Measurements from ENCODE around the gene TMEM53. TPM values are rescaled to one million over a fixed set of nuclear protein-coding genes. Genes with fewer than 3 reads are reported as not detected.

Gene TMEM53
- total RNA-seq, 2 donors from 2014 or later = 2.6 to 2.8 TPM

DNA sequence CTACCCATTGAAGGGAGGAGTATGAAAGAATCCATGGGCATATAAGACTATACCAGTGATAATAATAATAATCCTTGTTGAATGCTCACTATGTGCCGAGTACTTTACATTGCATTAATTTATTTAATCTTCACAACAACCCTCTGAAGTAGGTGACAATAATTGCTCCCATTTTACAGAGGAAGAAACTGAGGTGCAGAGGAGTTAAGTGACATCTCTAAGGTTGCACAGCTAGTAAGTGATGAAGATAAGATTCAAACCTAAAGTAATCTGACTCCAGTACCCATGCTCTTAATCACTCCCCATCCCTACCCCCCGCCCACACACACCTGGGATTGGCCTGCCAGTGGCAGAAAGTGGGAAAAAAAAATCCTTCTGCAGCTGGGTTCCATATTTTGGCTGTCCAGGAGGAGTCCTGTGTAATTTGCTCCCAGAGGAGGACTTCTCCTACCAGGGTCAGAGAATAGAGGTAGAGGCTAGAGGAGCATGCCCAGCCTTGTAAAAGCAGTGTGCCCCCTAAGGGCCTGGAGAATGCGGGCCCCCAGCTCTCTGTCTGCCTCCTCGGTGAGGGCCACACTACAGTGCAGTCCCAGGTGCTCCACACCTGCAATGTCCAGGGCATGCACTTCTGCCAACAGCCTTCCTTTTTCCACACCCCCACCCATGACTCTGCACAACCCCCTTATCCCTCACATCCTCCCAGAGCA is 57.8 kb downstream of the TMEM53 start:
- H3K9me3 ChIP-seq (ENCODE audit: control insufficient read depth, low read length, poor library complexity, severe bottlenecking) = no peaks in the 10 kb centered on the region
- Mint-ChIP-seq H3K27ac (no peak overlapping the region), H3K36me3 (ENCODE audit: low read depth) (no peaks in the 10 kb centered on the region), H3K4me1 (peaks cover 2% of the 10 kb centered on the region), H3K27me3 (peaks cover 11% of the 10 kb centered on the region), H3K4me3 (no peak overlapping the region)
- ATAC-seq = no peak
- no peak for DNase-seq

DNA sequence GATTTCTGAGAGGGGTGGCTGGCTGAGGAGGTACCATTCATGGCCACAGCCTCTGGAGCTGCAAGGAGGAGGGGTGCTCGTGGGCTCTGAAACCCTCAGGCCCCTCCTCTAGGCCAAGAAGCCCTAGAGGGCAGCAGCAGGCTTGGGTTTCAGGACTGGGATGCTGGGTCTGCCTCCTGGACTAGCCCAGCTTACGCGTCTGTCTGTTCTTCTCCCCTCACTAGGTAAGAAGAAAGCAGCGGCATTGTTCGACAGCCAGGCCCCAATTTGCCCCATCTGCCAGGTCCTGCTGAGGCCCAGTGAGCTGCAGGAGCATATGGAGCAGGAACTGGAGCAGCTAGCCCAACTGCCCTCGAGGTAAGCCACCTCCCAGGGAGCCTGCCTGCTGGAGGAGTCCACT is 60.3 kb downstream of the TMEM53 start:
- Mint-ChIP-seq H3K27me3 (peaks cover 22% of the 10 kb centered on the region), H3K36me3 (ENCODE audit: low read depth) (no peaks in the 10 kb centered on the region), H3K4me3 (no peak overlapping the region), H3K27ac (no peak overlapping the region), H3K4me1 (peaks cover 2% of the 10 kb centered on the region)
- no peaks in the 10 kb centered on the region for H3K9me3 ChIP-seq (ENCODE audit: control insufficient read depth, low read length, poor library complexity, severe bottlenecking)
- ATAC-seq = no peak
- DNase-seq = no peak

- H3K9me3 ChIP-seq (ENCODE audit: control insufficient read depth, low read length, poor library complexity, severe bottlenecking) = no peaks in the 10 kb centered on the region
- H3K4me1 Mint-ChIP-seq = peaks cover 2% of the 10 kb centered on the region
- H3K27me3 Mint-ChIP-seq = peaks cover 38% of the 10 kb centered on the region
- no peak for DNase-seq
- H3K4me3 Mint-ChIP-seq = no peak overlapping the region
- no peak overlapping the region for H3K27ac Mint-ChIP-seq
- peaks cover 2% of the 10 kb centered on the region for H3K36me3 Mint-ChIP-seq (ENCODE audit: low read depth)
- ATAC-seq = no peak
Measured at GRCh38 chr1:44611866-44612265, 62.4 kb downstream of the TMEM53 start.

- Mint-ChIP-seq H3K27me3 (peaks cover 40% of the 10 kb centered on the region), H3K27ac (no peak overlapping the region), H3K4me3 (no peak overlapping the region), H3K36me3 (ENCODE audit: low read depth) (peaks cover 2% of the 10 kb centered on the region), H3K4me1 (peaks cover 2% of the 10 kb centered on the region)
- no peak for ATAC-seq
- H3K9me3 ChIP-seq (ENCODE audit: control insufficient read depth, low read length, poor library complexity, severe bottlenecking) = no peaks in the 10 kb centered on the region
- DNase-seq = no peak
Measured at GRCh38 chr1:44611419-44611818, 62.9 kb downstream of the TMEM53 start.

DNA sequence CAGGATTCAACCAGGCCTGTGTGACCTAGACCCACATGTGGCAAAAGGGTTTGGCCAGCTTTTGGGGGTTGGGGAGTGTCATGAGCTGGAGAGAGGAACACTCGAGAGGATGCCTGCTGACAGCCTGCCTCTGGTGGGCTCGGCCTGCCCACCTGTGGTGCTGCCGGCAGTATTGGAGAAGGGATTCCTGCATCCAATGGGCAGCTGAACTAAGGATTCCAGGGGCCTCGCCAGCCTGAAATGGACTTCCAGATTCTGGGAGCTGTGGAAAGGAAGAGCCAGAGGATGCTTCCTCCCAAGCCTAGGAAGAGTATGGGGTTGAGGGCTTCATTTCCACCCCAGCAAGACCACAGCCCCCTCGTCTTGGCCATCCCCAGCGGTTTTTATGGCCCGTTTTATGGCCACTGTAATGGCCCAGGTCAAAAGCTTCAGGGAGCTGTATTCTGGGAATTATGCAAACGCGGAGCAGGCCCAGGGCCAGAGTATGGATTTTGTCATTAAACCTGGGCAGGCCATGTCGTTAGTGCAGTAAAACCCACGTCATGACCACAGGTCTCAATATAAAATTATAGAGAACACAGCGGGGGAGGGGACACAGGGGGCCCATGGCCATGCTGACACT is 63.6 kb downstream of the TMEM53 start:
- peaks cover 2% of the 10 kb centered on the region for H3K4me1 Mint-ChIP-seq
- no peaks in the 10 kb centered on the region for H3K9me3 ChIP-seq (ENCODE audit: control insufficient read depth, low read length, poor library complexity, severe bottlenecking)
- peaks cover 2% of the 10 kb centered on the region for H3K36me3 Mint-ChIP-seq (ENCODE audit: low read depth)
- H3K27ac Mint-ChIP-seq = no peak overlapping the region
- H3K27me3 Mint-ChIP-seq = peaks cover 40% of the 10 kb centered on the region
- no peak overlapping the region for H3K4me3 Mint-ChIP-seq
- ATAC-seq (no peak), DNase-seq (no peak)

- Mint-ChIP-seq H3K27ac (no peak overlapping the region), H3K36me3 (ENCODE audit: low read depth) (peaks cover 2% of the 10 kb centered on the region)
- ATAC-seq = no peak
Measured at GRCh38 chr1:44609768-44610526, 64.3 kb downstream of the TMEM53 start.

GRCh38 chr1:44609412-44609767 is 64.9 kb downstream of the TMEM53 start:
- ATAC-seq (no peak), DNase-seq (no peak)
- Mint-ChIP-seq H3K36me3 (ENCODE audit: low read depth) (peaks cover 2% of the 10 kb centered on the region), H3K27me3 (peaks cover 44% of the 10 kb centered on the region), H3K4me3 (no peak overlapping the region), H3K27ac (no peak overlapping the region), H3K4me1 (peaks cover 2% of the 10 kb centered on the region)
- H3K9me3 ChIP-seq (ENCODE audit: control insufficient read depth, low read length, poor library complexity, severe bottlenecking) = no peaks in the 10 kb centered on the region

More at GRCh38 chr1:44609768-44610526, 64.3 kb downstream of the TMEM53 start:
- Mint-ChIP-seq H3K4me3 (no peak overlapping the region), H3K27me3 (peaks cover 40% of the 10 kb centered on the region), H3K4me1 (peaks cover 2% of the 10 kb centered on the region)
- no peaks in the 10 kb centered on the region for H3K9me3 ChIP-seq (ENCODE audit: control insufficient read depth, low read length, poor library complexity, severe bottlenecking)
- no peak for DNase-seq

DNA sequence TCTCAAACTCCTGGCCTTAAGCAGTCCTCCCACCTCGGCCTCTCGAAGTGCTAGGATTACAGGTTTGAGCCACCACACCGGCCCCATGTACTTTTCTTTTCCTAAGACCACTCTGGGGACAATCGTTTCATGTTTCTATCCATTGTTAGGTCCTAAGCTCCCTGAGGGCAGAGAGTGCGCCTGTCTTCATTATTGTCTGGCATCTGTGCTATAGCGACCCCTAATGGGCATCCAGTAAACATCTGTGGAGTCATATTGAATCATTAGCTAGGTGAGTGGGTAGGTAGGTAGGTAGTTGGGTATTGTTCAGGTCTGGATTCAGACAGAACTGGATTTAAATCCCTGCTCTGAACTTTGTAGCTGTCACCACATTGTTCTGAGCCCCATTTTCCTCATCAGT is 66.1 kb downstream of the TMEM53 start:
- H3K4me1 Mint-ChIP-seq = peaks cover 2% of the 10 kb centered on the region
- H3K4me3 Mint-ChIP-seq = no peak overlapping the region
- H3K27ac Mint-ChIP-seq = no peak overlapping the region
- peaks cover 52% of the 10 kb centered on the region for H3K27me3 Mint-ChIP-seq
- H3K36me3 Mint-ChIP-seq (ENCODE audit: low read depth) = peaks cover 6% of the 10 kb centered on the region
- H3K9me3 ChIP-seq (ENCODE audit: control insufficient read depth, low read length, poor library complexity, severe bottlenecking) = no peaks in the 10 kb centered on the region
- DNase-seq (no peak), ATAC-seq (no peak)

DNA sequence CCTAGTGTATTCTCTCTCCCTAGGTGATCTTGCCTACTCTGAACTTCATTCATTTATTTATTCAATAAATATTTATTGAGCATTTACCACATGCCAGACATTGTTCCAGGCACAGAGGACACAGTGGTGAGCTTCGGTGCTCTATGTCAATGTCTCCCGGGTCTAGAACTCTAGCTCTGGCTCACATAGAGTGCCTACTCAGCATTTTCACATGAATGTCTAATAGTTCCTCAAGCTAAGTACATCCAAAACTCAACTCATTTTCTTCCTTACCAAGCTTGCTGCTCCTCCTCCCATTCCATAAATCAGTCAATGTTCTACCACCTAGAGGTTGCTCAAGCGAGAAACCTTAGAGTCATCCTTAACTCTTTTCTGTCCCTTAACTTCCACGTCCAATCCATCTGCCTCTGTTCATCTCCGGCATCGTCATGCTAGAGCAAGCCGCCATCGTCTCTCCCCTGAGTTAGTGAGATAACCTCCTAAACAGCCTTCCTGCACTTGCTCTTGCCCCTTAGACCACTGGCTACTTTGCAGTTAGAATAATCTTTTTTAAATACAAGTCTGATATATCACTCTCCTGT is 67.5 kb downstream of the TMEM53 start:
- no peak overlapping the region for H3K27ac Mint-ChIP-seq
- no peak overlapping the region for H3K4me3 Mint-ChIP-seq
- peaks cover 49% of the 10 kb centered on the region for H3K27me3 Mint-ChIP-seq
- H3K36me3 Mint-ChIP-seq (ENCODE audit: low read depth) = peaks cover 6% of the 10 kb centered on the region
- no peak for ATAC-seq
- no peaks in the 10 kb centered on the region for H3K4me1 Mint-ChIP-seq
- no peak for DNase-seq
- no peaks in the 10 kb centered on the region for H3K9me3 ChIP-seq (ENCODE audit: control insufficient read depth, low read length, poor library complexity, severe bottlenecking)

DNA sequence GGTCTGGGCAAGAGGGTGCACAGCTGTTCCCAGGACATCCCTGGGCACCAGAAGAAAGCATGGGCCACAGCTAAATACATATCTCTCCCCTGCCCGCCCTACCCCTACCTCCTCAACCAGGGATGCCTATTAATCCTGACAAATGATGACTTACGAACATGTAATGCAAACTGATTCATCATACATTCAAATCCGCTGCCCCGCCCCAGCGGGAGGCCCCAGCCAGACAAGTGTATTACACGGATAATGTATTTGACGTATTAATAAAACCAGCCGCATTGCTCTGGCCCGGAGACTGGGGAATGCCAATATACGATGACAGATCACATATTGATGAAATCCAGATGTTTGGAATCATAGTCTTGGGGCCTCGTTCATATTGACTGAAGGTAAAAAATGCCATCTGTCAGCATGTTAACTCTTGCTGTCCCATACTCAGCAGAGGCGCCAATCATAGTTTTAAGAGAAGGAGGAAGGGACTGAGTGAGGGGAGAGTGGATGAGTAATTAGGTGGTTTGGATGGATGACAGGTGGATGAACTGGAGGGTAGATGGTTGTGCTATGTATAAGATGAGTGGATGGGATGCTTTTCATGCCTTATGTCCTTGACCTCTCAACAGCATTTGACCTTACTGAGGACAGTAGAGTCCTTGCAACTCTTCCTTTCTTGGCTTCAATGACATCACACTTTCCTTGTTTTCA is 68.2 kb downstream of the TMEM53 start:
- H3K4me1 Mint-ChIP-seq = no peaks in the 10 kb centered on the region
- no peak overlapping the region for H3K4me3 Mint-ChIP-seq
- DNase-seq = no peak
- no peak for ATAC-seq
- peaks cover 41% of the 10 kb centered on the region for H3K27me3 Mint-ChIP-seq
- peaks cover 6% of the 10 kb centered on the region for H3K36me3 Mint-ChIP-seq (ENCODE audit: low read depth)
- no peak overlapping the region for H3K27ac Mint-ChIP-seq
- H3K9me3 ChIP-seq (ENCODE audit: control insufficient read depth, low read length, poor library complexity, severe bottlenecking) = no peaks in the 10 kb centered on the region

DNA sequence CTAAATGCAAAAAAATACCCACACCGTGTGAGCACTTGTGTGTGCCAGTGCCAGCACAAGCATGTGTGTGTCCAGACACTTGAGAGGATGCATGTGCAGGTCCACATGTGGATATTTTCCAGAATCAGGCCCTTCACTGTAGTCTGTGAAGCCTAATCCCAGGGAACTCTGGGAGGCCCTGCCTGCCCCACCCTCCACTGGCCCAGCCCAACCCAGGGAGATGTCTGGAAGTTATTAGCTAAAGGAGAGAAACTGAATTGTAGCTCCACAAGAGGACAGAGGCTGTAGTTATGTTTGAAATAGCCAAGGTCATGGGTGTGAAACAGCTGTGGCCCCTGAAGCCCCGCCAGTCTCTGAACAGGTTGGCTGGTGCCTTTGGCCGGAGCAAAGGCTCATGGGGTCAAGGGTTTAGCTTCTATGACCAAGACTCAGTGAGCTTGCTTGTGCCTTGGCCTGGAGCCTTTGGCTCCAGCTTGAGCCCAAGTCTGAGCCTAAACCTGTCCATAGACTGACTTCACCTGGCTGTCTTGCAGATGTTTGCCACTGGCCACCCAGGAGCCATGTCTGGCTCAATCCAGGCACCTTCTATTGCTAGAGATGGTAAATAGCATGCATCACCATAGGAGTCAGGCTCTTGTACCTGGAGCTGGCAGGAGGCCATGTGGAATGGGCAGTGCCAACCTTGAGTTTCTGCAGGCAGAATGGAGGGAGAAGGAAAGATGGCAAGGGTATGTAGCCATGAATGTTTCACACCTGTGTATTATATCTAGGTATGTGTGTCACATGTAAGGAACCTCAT is 69.9 kb downstream of the TMEM53 start:
- H3K4me3 Mint-ChIP-seq = no peak overlapping the region
- no peaks in the 10 kb centered on the region for H3K4me1 Mint-ChIP-seq
- peaks cover 6% of the 10 kb centered on the region for H3K36me3 Mint-ChIP-seq (ENCODE audit: low read depth)
- no peaks in the 10 kb centered on the region for H3K9me3 ChIP-seq (ENCODE audit: control insufficient read depth, low read length, poor library complexity, severe bottlenecking)
- no peak overlapping the region for H3K27ac Mint-ChIP-seq
- ATAC-seq (no peak), DNase-seq (no peak)
- peaks cover 39% of the 10 kb centered on the region for H3K27me3 Mint-ChIP-seq

DNA sequence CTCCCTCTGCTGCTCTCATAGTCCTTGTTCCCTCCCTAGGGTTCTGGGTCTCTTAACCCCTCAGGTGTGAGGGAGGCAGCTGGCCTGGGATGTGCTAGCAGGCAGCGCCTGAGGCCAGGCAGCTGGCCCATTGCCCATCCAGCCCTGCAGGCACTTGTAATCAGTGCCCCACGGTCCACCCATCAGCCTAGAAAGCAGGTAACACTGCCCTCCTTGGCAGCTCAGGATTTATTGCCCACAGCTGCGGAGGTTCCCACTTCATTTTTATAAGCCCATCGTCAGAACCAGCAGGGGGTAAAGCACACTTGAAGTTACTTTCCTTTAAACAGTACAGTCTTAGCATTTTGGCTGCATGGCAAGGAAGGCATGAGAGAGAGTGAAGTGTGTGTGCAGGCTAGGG is 70.6 kb downstream of the TMEM53 start:
- ATAC-seq = no peak
- no peaks in the 10 kb centered on the region for H3K9me3 ChIP-seq (ENCODE audit: control insufficient read depth, low read length, poor library complexity, severe bottlenecking)
- Mint-ChIP-seq H3K4me1 (no peaks in the 10 kb centered on the region), H3K27me3 (peaks cover 33% of the 10 kb centered on the region), H3K27ac (no peak overlapping the region), H3K4me3 (no peak overlapping the region), H3K36me3 (ENCODE audit: low read depth) (peaks cover 6% of the 10 kb centered on the region)
- no peak for DNase-seq
